Ovary (tissue), 9 donors: ENCODE measurements around the gene RASSF5. TPM values are rescaled to one million over a fixed set of nuclear protein-coding genes. Genes with fewer than 3 reads are reported as not detected.

Experiments
- DNase-seq, 5 donors: peaks; one replicate each; pipeline ENCODE4 v3.0.0-alpha.2; 2019 to 2020
- H3K27ac ChIP-seq, 2 donors: fragments of 200-600 bp; one replicate each; pipeline versions ENCODE4 v1.5.1 to v1.8.0; 2019 to 2022
- H3K27me3 ChIP-seq: fragments of 200-600 bp; one replicate; pipeline ENCODE4 v1.8.0; 2022
- H3K36me3 ChIP-seq: fragments of 200-600 bp; sonication (generic); one replicate; pipeline ENCODE4 v1.5.1; 2019
- H3K4me1 ChIP-seq: one replicate; pipeline ENCODE4 v1.8.1; 2013; ENCODE audit warnings: mild to moderate bottlenecking, moderate library complexity; ENCODE audit not compliant: insufficient read depth
- H3K4me3 ChIP-seq: fragments of 200-600 bp; sonication (generic); one replicate; pipeline ENCODE4 v1.5.1; 2017
- H3K9me3 ChIP-seq, 2 donors: fragments of 200-600 bp in 1 of 2; sonication (generic) in 1 of 2; one replicate each; pipeline versions ENCODE4 v1.5.1 to v1.8.1; 2013 to 2019; ENCODE audit warnings: mild to moderate bottlenecking in 1 of 2, moderate library complexity in 1 of 2
- CTCF ChIP-seq, 3 donors: fragments of 450-650 bp in 2 of 3; fragments of 200-600 bp in 1 of 3; IDR thresholded peaks; one replicate each; pipeline versions ENCODE4 v1.5.1 to v1.8.0; 2016 to 2022; ENCODE audit warnings: antibody characterized with exemption in 3 of 3, mild to moderate bottlenecking in 1 of 3
- EP300 ChIP-seq: sonication (generic); formaldehyde crosslinking; IDR thresholded peaks from one replicate; pipeline ENCODE4 v1.6.1; 2017; ENCODE audit warnings: antibody characterized with exemption
- POLR2A ChIP-seq: fragments of 450-650 bp; IDR thresholded peaks from one replicate; pipeline ENCODE4 v1.6.1; 2017; ENCODE audit warnings: antibody characterized with exemption, mild to moderate bottlenecking, moderate library complexity
- WGBS, 3 donors: extraction: QIAGEN DNeasy Blood & Tissue Kit in 1 of 3; methylation state at CpG; one replicate each; pipeline versions ENCODE4 v1.1.5 to v1.1.7; 2013 to 2017; 5-methylcytosine and 5-hydroxymethylcytosine counted together
- intact Hi-C, 4 donors: fragments of 100-400 bp; cut with DNase I; formaldehyde crosslinking; loops; one replicate each; pipeline versions ENCODE4 v1.11.0 to v1.15.1; 2022 to 2023
- polyA plus RNA-seq, 2 donors: library from polyadenylated mRNA; stranded (reverse); fragments of 200-250 nt in 1 of 2; fragments of 350-450 nt in 1 of 2; fragmentation: Illumina TruSeq in 1 of 2; extraction: RNeasy Lipid Tissue Mini Kit (QIAGEN cat#74804) in 1 of 2; gene quantifications; one replicate each; pipeline ENCODE4 v1.2.3, GENCODE V29; 2013 to 2014
- total RNA-seq, 7 donors: library from RNA; depleted of rRNA in 2 of 7; stranded (reverse); fragments of >200 nt in 2 of 7; fragmentation: NEBNext Ultra II Directional in 3 of 7; extraction: Animal tissue kit (Norgen Biotek cat#: 25700) in 3 of 7; gene quantifications; one replicate each; pipeline versions ENCODE4 v1.1.0 to v1.2.4, GENCODE V29; 2016 to 2023
- donor health status: DM: no; HTN: no; CAD: no; lungs with moderate emphysema.
- donor health status: DM: no; HTN: no; CAD: no.
- donor health status: Bipolar disorder and iron deficiency.
- donor health status: DM: yes; HTN: yes; CAD: no.
- donor health status: DM: no; HTN: no; CAD: no.
- donor health status: DM: yes; HTN: yes; CAD: no.

The RASSF5 gene
- total and polyA plus RNA-seq, 9 donors: 1.8 to 11.8 (median 5.3) TPM

GRCh38 chr1:206461602-206462455 is 45.5 kb upstream of the RASSF5 start:
- peak in 4 of 5 donors; percentile 47 to 80 (median 62) for DNase-seq
- 64 to 68% (median 67%) methylated on average over 9 of the region's 9 CpGs for WGBS, 3 donors
- intact Hi-C loops: no loop called here
- H3K9me3 ChIP-seq: no peaks in the 10 kb centered on the region
- H3K27ac ChIP-seq: no peak overlapping the region
- TF ChIP-seq CTCF (IDR thresholded peaks at IDR 0.05) (peak; percentile 26 to 80 (median 60)), EP300 (no peak), POLR2A (no peak)
- H3K36me3 ChIP-seq: no peaks in the 10 kb centered on the region
- H3K4me3 ChIP-seq: no peak overlapping the region
- H3K27me3 ChIP-seq: no peaks in the 10 kb centered on the region
- no peaks in the 10 kb centered on the region for H3K4me1 ChIP-seq

- WGBS, 3 donors: 72 to 88% (median 81%) methylated on average over 1 of the region's 1 CpG
- Histone ChIP-seq H3K27ac (no peak overlapping the region), H3K9me3 (no peaks in the 10 kb centered on the region), H3K4me3 (no peak overlapping the region), H3K4me1 (peaks cover 1% of the 10 kb centered on the region), H3K36me3 (no peaks in the 10 kb centered on the region), H3K27me3 (no peaks in the 10 kb centered on the region)
- no peak for TF ChIP-seq POLR2A
- TF ChIP-seq CTCF (IDR thresholded peaks at IDR 0.05): no peak
- TF ChIP-seq EP300: no peak
- intact Hi-C loops: no loop called here
- no peak for DNase-seq
These were observed 44.2 kb upstream of the RASSF5 start for GRCh38 chr1:206463137-206463536.

- no peak overlapping the region for H3K27ac ChIP-seq
These were observed 43.4 kb upstream of the RASSF5 start for GRCh38 chr1:206463911-206464310.

GRCh38 chr1:206464456-206464964 is 42.8 kb upstream of the RASSF5 start:
- no peak overlapping the region for H3K27ac ChIP-seq
- no peak for TF ChIP-seq POLR2A
- TF ChIP-seq EP300: no peak
- no peak for TF ChIP-seq CTCF (IDR thresholded peaks at IDR 0.05)
- no peaks in the 10 kb centered on the region for H3K9me3 ChIP-seq
- H3K36me3 ChIP-seq: no peaks in the 10 kb centered on the region
- no peaks in the 10 kb centered on the region for H3K27me3 ChIP-seq
- peak in 1 of 5 donors; percentile 56 for DNase-seq
- WGBS, 3 donors: 53 to 69% (median 62%) methylated on average over 4 of the region's 4 CpGs
- intact Hi-C loops: no loop called here
- no peak overlapping the region for H3K4me3 ChIP-seq
- H3K4me1 ChIP-seq: peaks cover 1% of the 10 kb centered on the region

More at GRCh38 chr1:206463911-206464310, 43.4 kb upstream of the RASSF5 start:
- Histone ChIP-seq H3K9me3 (no peaks in the 10 kb centered on the region), H3K4me1 (peaks cover 1% of the 10 kb centered on the region), H3K27me3 (no peaks in the 10 kb centered on the region), H3K36me3 (no peaks in the 10 kb centered on the region), H3K4me3 (no peak overlapping the region)
- intact Hi-C loops: no loop called here
- no peak for DNase-seq
- 94 to 96% (median 95%) methylated on average over 8 of the region's 8 CpGs for WGBS, 3 donors
- no peak for TF ChIP-seq EP300
- no peak for TF ChIP-seq CTCF (IDR thresholded peaks at IDR 0.05)
- TF ChIP-seq POLR2A: no peak
